Ureter (tissue), 1 donor: ENCODE measurements around the gene LPA. TPM values are rescaled to one million over a fixed set of nuclear protein-coding genes. Genes with fewer than 3 reads are reported as not detected.
"Not testable (repeated sequence)": the region's sequence is repeated elsewhere in the genome, so short reads cannot be mapped to it uniquely, and the experiment has no call there.

Experiments
- DNase-seq: peaks from one replicate; pipeline ENCODE4 v3.0.0-alpha.2; 2020; ENCODE audit warnings: low spot score
- total RNA-seq: library from RNA; stranded (reverse); gene quantifications from one replicate; pipeline ENCODE4 v1.2.4, GENCODE V29; 2023
- donor health status: DM: yes; HTN: yes; CAD: no.

Gene LPA
- total RNA-seq, 1 donor from 2014 or later = 2.5 TPM

DNA sequence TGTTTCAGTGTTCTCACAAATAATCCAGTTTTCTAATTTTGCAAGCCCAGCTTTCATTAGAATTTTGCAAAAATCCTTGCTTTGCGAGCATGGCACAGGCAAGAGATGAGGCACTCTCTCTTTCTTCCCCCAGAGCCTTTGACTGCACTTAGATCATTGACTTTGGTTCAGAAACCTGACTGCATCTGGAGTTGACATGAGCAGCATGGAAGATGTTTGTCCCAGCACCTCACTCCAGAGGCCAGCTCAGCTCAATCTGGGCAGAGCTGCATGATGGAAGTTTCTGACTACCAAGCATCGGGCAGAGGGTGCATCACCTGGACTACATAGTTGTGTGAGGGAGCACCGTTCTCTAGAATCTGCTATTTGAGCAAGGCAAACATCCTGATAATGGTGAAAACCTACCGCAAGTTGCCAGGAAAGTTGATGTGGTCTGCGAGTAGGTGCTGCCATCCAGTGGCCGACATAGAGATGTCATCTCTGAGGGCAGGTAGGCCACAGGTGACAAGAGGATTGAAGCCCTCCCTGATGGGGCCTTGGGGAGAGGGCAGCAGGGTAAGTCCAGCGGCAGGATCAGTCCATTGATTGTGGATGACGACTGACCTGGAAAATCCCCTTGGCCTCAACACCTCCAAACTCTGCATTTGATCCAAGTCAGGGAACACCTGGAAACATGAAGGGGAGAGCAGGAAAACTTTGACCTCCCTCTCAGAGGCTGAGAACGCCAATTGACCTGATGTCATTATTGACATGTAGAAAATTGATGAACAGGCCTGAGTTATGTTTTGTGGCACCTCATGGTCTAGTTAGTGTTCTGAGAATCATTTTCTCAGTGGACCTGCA lies 3.8 kb upstream of the LPA start:
- DNase-seq = no peak

DNA sequence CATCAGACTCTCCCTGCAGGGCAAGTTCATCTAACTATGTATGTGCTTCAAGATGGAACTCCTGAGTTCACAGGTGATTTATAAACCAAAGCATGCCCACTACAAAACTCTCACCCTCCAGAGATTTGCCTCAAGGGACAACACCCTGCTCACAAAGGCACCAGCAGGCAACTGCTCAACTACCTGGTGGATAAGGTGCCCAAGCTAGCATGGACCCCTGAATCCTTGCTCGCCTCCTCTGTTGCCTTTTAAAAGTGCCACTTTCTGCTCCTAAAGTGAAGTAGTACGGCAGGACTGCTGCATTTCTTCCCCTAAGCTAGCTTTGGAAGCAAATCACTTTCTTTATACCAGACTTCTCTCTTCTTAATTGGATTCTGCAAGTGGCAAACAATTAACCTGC lies 1.2 kb downstream of the LPA start:
- DNase-seq = no peak

DNA sequence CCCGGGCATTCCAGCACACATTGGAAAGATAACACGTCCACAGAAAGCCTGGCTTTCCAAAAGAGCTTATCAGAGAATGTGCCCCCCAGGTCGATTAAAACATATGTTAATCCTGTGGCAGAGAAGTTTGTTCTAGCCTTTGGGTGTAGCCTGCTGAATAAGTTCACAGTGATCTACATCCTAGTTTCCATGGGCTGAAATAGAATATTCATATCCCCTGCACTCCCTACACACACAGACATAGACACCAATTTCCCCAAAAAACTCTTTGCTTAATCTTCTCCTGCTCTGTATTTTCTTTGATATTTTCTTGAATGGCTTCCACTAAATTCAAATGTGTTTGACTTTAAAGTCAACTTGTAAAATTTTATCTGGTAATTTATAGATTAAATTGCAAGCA lies 1.6 kb downstream of the LPA start:
- DNase-seq = no peak

DNA sequence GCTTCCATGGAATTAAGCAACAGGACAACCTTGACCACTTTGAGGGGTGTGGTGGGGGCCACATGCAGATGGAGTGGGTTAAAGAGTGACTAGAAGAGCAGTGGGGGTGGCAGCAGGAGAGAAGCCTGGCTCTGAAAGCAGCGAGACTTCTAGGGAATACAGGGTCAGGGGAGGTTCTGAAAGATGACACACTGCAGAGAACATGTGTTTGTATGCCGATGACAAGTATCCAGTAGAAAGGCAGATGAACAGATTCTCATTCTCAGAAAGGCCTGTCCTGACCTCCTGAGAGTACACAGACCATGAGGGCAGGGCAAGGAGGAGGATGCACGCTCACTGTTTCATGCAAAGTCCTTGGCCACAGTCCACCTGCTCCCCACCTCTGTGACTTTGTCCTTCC lies 2.9 kb downstream of the LPA start:
- DNase-seq = no peak

DNA sequence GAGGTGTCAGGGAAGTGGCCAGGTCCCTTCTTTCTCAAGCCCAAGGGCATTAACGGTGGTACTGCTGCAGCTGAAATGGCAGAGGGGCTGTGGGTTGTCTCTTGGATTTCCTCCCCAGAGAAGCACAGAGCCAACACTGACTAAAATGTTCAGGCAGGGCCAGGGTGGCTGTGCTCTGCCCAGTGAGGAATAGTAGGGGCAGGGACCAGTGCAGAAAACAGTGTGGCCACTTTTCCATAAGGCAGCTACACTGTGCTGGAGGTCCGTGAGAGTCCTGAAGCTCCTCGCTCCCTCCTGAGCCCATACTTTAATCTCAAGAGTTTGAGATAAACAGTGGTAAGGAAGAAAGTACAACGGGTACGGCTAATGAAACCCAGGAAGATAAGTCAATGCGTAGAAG lies 4.5 kb downstream of the LPA start:
- DNase-seq = no peak

DNA sequence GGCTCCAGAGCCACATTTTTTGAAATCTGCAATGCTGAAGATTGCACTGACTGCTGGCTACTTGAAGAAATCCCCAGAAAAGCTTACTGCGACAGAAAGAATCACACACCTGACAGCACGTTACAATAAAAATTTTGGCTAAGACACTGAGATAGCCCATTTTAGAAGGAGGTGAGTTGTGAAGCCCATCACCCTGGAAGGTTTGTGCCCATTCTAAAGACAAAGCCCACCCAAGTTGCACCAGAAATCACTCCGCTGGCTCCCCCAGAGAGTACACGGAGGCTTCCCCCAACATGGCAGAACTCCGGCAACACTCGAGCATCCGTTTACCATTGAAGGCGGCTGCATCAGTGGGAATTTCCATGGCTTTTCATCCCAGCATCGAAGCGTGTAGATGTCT lies 29.4 kb downstream of the LPA start:
- DNase-seq = no peak

DNA sequence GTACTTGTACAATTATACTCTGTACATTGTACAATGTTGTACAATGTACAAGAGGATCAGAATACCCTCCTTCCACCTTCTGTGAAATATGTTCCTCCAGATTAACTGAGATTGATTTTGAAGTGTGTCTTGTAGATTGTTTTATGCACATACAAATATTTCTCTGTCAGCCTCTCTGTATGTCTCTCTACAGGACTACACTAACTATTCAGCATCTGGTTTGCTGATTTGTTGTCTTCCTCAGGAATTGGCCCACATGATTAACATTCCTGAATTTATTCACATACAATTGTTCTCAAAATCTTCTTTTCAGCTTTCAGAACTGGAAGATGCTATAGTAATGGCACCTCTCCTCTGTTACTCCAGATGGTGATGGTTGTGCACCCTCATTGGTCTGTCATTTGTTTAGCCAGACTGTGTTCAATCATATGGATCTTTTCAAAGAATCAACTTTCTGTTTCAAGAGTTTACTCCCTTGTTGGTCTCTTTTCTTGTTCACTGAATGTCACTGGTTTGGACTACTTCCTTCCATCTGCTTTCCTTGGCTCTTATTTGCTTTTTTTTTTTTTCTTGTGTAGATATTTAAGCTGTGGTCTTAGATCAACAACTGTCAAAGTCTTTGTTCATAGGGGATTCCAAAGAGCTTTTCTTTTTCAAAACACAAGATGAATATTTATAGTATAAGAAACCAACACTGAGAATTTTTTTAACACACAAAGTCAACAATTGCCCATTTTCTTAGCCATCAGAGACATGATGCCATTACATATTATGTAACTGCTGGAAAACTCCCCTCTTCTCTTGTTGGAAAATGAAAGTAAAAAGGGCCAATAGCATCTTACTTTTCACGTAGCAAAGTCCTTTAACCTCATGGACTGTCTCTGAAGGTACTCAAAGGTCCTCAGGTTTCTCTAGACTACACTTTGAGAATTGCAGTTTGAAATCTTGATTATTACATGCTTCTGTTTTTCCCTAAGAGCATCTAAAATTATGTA lies 67.9 kb downstream of the LPA start:
- DNase-seq = no peak

DNA sequence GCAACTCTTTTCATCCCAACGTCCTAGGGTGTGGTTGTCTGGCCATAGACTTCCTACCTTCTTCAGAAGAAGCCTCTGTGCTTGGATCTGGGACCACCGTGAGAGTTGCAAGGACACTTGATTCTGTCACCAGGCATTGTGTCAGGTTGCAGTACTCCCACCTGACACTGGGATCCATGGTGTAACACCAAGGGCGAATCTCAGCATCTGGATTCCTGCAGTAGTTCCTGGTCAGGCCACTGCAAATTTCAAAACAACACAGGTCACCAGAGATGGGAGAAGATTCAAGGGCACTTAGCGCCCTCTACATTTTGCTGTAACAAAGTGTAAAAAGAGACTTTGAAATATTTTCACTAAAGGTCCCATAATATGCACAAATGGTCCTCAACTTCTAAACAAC lies 68.8 kb downstream of the LPA start:
- not testable (repeated sequence) for DNase-seq

DNA sequence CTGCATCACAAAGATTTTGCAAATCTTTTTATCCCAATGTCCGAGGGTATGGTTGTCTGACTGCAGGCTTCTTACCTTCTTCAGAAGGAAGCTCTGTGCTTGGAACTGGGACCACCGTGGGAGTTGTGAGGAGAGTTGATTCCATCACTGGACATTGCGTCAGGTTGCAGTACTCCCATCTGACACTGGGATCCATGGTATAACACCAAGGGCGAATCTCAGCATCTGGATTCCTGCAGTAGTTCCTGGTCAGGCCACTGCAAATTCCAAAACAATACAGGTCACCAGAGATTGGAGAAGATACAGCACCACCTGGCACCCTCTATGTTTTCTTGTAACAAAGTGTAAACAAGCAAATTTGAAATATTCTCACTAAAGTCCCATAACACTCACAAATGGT lies 77.7 kb downstream of the LPA start:
- no peak for DNase-seq

DNA sequence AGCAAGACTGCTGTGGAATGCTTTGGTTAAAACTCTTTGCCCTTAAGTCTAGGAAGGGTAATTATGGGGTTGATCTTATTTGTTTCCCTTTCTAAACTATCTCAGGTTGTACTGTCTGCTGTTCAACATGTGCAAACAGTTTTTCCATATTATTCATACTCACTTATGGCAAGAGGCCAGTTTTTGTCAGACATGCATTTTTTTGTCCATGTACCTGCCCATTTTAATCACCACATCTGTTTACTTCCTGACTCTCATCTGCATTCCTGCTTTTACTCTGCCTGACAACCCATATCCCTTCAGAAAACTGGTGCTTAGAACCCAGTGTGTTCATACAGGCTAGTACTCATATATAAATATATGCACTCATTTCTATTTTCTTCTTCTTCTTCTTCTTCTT lies 80.3 kb downstream of the LPA start:
- no peak for DNase-seq

DNA sequence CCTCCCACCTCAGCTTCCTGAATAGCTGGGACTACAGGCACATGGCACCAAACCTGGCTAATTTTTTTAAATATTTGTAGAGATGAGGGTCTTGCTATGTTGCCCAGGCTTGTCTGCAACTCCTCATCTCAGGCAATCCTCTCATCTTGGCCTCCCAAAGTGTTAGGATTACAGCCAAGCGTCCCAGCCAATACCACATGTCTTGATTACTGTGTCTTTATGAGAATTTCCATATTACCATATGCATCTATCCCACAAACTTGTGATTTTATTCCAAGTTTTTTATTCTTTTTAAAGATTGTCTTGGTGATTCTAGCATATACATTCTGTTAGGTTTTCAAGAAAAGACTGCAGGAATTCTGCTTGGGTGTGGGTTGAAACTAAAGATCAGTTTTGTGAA lies 82.7 kb downstream of the LPA start:
- DNase-seq = no peak

DNA sequence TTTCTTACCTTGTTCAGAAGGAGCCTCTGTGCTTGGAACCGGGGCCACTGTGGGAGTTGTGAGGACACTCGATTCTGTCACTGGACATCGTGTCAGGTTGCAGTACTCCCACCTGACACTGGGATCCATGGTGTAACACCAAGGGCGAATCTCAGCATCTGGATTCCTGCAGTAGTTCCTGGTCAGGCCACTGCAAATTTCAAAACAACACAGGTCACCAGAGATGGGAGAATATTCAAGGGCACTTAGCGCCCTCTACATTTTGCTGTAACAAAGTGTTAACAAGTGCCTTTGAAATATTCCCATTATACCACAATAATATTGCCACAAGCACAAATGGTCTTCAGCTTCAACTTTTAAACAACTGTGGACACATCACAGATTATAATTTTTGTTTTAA lies 85.6 kb downstream of the LPA start:
- DNase-seq = not testable (repeated sequence)

DNA sequence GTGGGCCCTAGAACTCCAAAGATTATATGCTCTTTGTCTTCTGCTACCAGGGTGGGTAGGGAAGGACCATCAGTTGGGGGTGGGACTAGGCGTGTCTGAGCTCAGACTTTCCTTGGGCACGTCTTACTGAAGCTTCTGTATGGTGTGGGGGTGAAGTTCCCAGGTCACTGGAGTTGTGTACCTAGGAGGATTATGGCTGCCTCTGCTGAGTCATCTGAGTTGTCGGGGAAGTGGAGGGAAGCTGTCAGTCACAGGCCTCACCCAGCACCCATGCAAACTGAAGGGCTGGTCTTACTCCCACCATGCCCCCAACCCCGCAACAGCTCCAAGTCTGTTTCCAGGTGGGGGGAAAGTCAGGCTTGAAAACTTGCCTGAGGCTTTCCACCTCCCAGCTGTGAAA lies 90.1 kb downstream of the LPA start:
- DNase-seq = no peak

DNA sequence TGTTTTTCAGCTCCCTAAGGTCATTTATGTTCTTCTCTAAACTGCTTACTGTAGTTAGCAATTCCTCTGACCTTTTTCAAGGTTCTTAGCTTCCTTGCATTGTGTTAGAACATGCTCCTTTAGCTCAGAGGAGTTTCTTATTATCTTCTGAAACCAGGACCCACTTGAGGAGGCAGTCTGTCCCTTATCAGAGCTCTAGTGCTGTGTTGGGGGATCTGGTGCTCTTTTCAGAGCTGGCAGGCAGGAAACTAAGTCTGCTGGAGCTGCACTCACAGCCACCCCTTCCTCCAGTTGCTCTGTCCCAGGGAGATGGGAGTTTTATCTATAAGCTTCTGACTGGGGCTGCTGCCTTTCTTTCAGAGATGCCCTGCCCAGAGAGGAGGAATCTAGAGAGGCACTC lies 92.9 kb downstream of the LPA start:
- DNase-seq = not testable (repeated sequence)

DNA sequence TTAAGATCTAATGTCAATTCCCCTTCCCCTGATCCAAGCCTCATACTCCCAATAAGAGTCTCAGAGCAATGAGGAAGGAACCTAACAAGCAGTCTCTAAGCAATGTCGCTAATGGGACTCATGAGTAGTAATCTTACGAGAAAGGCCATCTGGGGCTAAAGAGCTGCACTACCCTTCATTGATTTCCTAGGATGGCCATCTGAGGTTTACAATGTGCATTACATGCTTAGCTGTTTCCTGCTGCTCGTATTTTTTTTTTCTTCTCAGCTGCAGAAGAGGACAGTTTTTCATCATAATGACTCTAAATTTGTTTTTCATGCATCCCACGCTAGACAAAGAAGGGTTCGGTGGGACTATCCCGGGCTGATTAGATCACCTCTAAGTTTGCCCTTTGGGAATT lies 119.3 kb downstream of the LPA start:
- DNase-seq = no peak

DNA sequence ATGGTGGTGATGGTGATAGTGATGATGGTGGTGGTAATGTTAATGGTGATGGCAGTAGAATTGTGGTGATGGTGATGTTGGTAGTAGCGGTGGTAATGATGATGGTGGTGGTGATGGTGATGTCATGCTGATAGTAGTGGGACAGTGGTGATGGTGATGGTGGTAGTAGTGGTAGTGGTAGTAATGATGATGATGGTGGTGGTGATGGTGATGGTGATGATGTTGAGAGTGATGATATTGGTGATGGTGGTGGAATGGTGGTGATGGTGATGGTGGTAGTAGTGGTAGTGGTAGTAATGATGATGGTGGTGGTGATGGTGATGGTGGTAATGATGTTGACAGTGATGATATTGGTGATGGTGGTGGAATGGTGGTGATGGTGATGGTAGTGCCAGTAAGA lies 128.8 kb downstream of the LPA start:
- DNase-seq = no peak

DNA sequence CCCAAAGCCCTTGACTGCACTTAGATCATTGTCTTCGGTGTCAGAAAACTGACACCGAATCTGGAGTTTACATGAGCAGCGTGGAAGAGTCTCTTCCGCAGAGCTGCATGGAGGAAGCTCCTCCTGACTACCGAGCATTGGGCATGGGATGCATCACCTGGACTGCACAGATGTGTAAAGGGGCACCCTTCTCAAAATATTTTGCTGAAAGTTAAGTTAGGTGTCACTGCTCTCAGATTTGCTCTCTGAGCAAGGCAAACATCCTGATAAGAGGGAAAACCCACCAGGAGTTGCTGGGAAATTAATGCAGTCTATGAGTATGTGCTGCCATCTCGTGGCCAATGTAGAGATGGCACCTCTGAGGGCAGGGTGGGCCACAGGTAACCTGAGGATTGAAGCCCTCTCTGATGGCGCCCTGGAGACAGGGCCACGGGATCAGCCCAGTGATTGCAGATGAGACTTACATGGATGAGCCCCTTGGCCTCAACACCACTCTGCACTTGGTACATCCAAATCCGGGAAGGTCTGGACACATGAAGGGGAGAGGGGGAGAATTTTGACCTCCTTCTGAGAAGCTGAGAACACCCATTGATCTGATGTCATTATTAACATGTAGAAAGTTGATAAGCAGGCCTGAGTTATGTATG lies 129.9 kb downstream of the LPA start:
- peak; percentile 48 for DNase-seq

DNA sequence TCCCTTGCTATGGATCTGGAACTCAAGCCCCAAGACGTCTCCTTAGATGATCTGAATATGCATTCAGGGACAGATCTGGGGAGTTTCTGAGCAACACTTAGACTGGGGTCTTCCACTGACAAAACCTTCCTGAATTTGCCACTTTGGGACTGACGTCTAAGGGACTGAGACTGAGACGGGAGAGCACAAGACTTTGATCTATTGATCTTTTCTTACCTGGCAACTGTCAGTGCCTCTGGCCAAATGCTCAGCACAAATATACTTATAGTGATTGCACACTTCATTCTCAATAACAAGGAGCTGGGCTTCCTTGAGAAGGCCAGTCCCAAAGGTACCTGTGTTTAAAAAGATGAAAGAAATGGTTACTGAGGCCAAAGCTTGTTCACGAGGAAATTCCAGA lies 131.8 kb downstream of the LPA start:
- no peak for DNase-seq

DNA sequence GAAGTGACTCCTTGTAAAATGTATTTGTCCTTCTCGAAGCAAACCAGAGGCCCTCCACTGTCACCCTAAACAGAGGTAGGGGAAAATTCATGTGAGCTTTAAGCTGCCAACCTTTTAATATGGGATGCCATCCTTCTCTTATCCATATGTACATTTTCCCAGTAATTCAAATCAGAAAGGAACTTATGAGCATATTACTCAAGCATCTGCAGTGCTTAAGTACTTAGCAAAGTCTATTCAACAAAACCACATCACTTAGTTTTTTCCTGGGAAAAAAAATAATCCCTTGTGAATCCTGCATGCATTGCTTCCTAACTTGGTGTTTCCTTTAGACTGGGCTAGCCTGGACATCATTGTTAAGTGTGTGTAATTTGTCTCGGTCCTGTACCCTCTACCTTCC lies 132.2 kb downstream of the LPA start:
- DNase-seq = no peak

DNA sequence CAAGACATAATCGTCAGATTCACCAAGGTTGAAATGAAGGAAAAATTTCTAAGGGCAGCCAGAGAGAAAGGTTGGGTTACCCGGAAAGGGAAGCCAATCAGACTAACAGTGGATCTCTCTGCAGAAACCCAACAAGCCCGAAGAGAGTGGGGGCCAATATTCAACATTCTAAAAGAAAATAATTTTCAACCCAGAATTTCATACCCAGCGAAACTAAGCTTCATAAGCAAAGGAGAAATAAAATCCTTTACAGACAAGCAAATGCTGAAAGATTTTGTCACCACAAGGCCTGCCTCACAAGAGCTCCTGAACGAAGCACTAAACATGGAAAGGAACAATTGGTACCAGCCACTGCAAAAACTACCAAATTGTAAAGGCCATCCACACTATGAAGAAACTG lies 134.6 kb downstream of the LPA start:
- not testable (repeated sequence) for DNase-seq

DNA sequence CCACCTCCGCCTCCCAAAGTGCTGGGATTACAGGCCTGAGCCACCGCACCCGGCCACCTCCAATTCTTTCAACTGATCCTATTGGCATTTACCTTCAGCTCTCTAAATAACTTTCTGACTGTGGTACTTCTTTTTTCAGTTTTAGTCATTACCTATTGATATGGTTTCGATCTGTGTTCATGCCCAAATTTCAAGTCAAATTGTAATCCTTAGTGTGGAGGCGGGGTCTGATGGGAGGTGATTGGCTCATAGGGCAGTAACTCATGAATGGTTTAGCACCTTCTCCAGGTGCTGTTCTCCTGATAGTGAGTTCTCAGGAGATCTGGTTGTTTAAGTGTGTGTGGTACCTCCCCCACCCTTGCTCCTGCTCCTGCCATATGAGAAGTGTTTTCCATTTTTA lies 140.9 kb downstream of the LPA start:
- no peak for DNase-seq
